Activated CD8-positive, alpha-beta memory T cell treated with anti-CD3 and anti-CD28 coated beads, Interleukin-2, amount 10 ng/mL, durations not matched to agents 7 days and 5 days (primary cell): Measurements from ENCODE around the gene NRXN2. TPM values are rescaled to one million over a fixed set of nuclear protein-coding genes. Genes with fewer than 3 reads are reported as not detected.
A peak's percentile ranks its signal among the peaks of the same experiment; 100 is the strongest.
"Not testable (repeated sequence)": the region's sequence is repeated elsewhere in the genome, so short reads cannot be mapped to it uniquely, and the experiment has no call there.

Source experiments
- ATAC-seq: fragments of 150-1000 bp; cut with Tn5 transposase; one replicate; pipeline ENCODE4 v1.10.0; 2021; ENCODE audit warnings: moderate library complexity
- CTCF ChIA-PET: fragments of 350-600 bp; sonication (Branson Sonifier 250); formaldehyde crosslinking; loops from one replicate; lab custom pipeline; 2021; ENCODE audit warnings: antibody characterized with exemption; lab: Charles Lee
- DNase-seq: peaks from one replicate; pipeline ENCODE4 v3.0.0-alpha.2; 2020
- H3K27ac Mint-ChIP-seq: one replicate; pipeline ENCODE4 v1.8.0; 2021; ENCODE audit warnings: mild to moderate bottlenecking, mixed read lengths
- H3K27me3 Mint-ChIP-seq: one replicate; pipeline ENCODE4 v1.8.0; 2021; ENCODE audit warnings: mixed read lengths
- H3K36me3 Mint-ChIP-seq: one replicate; pipeline ENCODE4 v1.8.0; 2021; ENCODE audit warnings: mild to moderate bottlenecking, mixed read lengths
- H3K4me1 Mint-ChIP-seq: one replicate; pipeline ENCODE4 v1.8.0; 2021; ENCODE audit warnings: mixed read lengths
- H3K4me3 Mint-ChIP-seq: one replicate; pipeline ENCODE4 v1.8.0; 2021; ENCODE audit warnings: mild to moderate bottlenecking, moderate library complexity, mixed read lengths
- H3K9me3 Mint-ChIP-seq: one replicate; pipeline ENCODE4 v1.8.0; 2022; ENCODE audit warnings: low read depth, mixed read lengths
- total RNA-seq, 2 experiments: library from RNA; stranded (reverse); gene quantifications; one replicate each; pipeline ENCODE4 v1.2.3, GENCODE V29; 2021

The NRXN2 gene
- total RNA-seq, 2 experiments from 2014 or later: 0.23 to 0.40 TPM

- DNase-seq (no peak), ATAC-seq (peak; percentile 47)
- Mint-ChIP-seq H3K9me3 (no peaks in the 10 kb centered on the region), H3K27ac (no peak overlapping the region), H3K4me1 (peaks cover 12% of the 10 kb centered on the region), H3K27me3 (peaks cover 76% of the 10 kb centered on the region), H3K36me3 (no peaks in the 10 kb centered on the region), H3K4me3 (no peak overlapping the region)
- CTCF ChIA-PET: no interaction called here
Measured at GRCh38 chr11:64712430-64713015, 10.5 kb downstream of the NRXN2 start.

- Mint-ChIP-seq H3K27me3 (peaks cover 70% of the 10 kb centered on the region), H3K4me3 (no peak overlapping the region)
- no peak for ATAC-seq
Measured at GRCh38 chr11:64711956-64712362, 11.0 kb downstream of the NRXN2 start.

GRCh38 chr11:64711138-64711955, 11.7 kb downstream of the NRXN2 start:
- Mint-ChIP-seq H3K36me3 (no peaks in the 10 kb centered on the region), H3K27ac (no peak overlapping the region), H3K4me3 (no peak overlapping the region), H3K27me3 (peaks cover 68% of the 10 kb centered on the region), H3K9me3 (no peaks in the 10 kb centered on the region), H3K4me1 (peaks cover 12% of the 10 kb centered on the region)
- DNase-seq: no peak
- CTCF ChIA-PET: no interaction called here
- ATAC-seq: no peak

More at GRCh38 chr11:64711956-64712362, 11.0 kb downstream of the NRXN2 start:
- CTCF ChIA-PET: no interaction called here
- DNase-seq: no peak
- no peak overlapping the region for H3K27ac Mint-ChIP-seq
- H3K9me3 Mint-ChIP-seq: no peaks in the 10 kb centered on the region
- no peaks in the 10 kb centered on the region for H3K36me3 Mint-ChIP-seq
- H3K4me1 Mint-ChIP-seq: peaks cover 12% of the 10 kb centered on the region

- ATAC-seq: no peak
- no peak overlapping the region for H3K4me3 Mint-ChIP-seq
- no peaks in the 10 kb centered on the region for H3K36me3 Mint-ChIP-seq
- peaks cover 10% of the 10 kb centered on the region for H3K4me1 Mint-ChIP-seq
- peaks cover 65% of the 10 kb centered on the region for H3K27me3 Mint-ChIP-seq
- CTCF ChIA-PET: interaction anchor here (1.9 kb wide), 1 partner anchor 22 kb away, joined by 7 read pairs; no protein-coding TSS in a partner anchor
- H3K9me3 Mint-ChIP-seq: no peaks in the 10 kb centered on the region
- DNase-seq: no peak
- H3K27ac Mint-ChIP-seq: no peak overlapping the region
Measured at GRCh38 chr11:64710418-64711137, 12.4 kb downstream of the NRXN2 start.

- Mint-ChIP-seq H3K4me1 (no peaks in the 10 kb centered on the region), H3K4me3 (no peak overlapping the region), H3K9me3 (no peaks in the 10 kb centered on the region), H3K27me3 (peaks cover 49% of the 10 kb centered on the region), H3K36me3 (no peaks in the 10 kb centered on the region), H3K27ac (no peak overlapping the region)
- no peak for ATAC-seq
- DNase-seq: no peak
- CTCF ChIA-PET: interaction anchor here (2.4 to 5.4 kb wide), 2 partner anchors 11 to 17 kb away, joined by 8 to 42 read pairs; no protein-coding TSS in a partner anchor
Measured at GRCh38 chr11:64705501-64705900, 17.5 kb downstream of the NRXN2 start.

- ATAC-seq: no peak
- H3K4me1 Mint-ChIP-seq: no peaks in the 10 kb centered on the region
- no peak overlapping the region for H3K27ac Mint-ChIP-seq
- H3K36me3 Mint-ChIP-seq: no peaks in the 10 kb centered on the region
- no peaks in the 10 kb centered on the region for H3K9me3 Mint-ChIP-seq
- no peak overlapping the region for H3K4me3 Mint-ChIP-seq
- H3K27me3 Mint-ChIP-seq: peaks cover 32% of the 10 kb centered on the region
- no peak for DNase-seq
- CTCF ChIA-PET: interaction anchor here (1.2 to 5.4 kb wide), 2 partner anchors 14 to 137 kb away, joined by 3 to 42 read pairs; no protein-coding TSS in a partner anchor
Measured at GRCh38 chr11:64703048-64703447, 19.9 kb downstream of the NRXN2 start.

- H3K4me3 Mint-ChIP-seq, H3K27ac Mint-ChIP-seq, ATAC-seq, CTCF ChIA-PET, H3K36me3 Mint-ChIP-seq, DNase-seq, H3K9me3 Mint-ChIP-seq, H3K4me1 Mint-ChIP-seq: not testable (repeated sequence)
- peaks cover 31% of the 10 kb centered on the region for H3K27me3 Mint-ChIP-seq
Measured at GRCh38 chr11:64701956-64702355, 21.0 kb downstream of the NRXN2 start.

GRCh38 chr11:64698427-64698826, 24.6 kb downstream of the NRXN2 start:
- ATAC-seq (no peak), DNase-seq (no peak)
- H3K9me3 Mint-ChIP-seq: no peaks in the 10 kb centered on the region
- no peak overlapping the region for H3K4me3 Mint-ChIP-seq
- no peak overlapping the region for H3K27ac Mint-ChIP-seq
- CTCF ChIA-PET: interaction anchor here (1.6 kb wide), 1 partner anchor 10 kb away, joined by 11 read pairs; no protein-coding TSS in a partner anchor
- peaks cover 24% of the 10 kb centered on the region for H3K27me3 Mint-ChIP-seq
- H3K36me3 Mint-ChIP-seq: no peaks in the 10 kb centered on the region
- no peaks in the 10 kb centered on the region for H3K4me1 Mint-ChIP-seq

GRCh38 chr11:64697663-64698375, 25.2 kb downstream of the NRXN2 start:
- Mint-ChIP-seq H3K27me3 (peaks cover 26% of the 10 kb centered on the region), H3K9me3 (no peaks in the 10 kb centered on the region), H3K4me3 (no peak overlapping the region), H3K4me1 (peaks cover 1% of the 10 kb centered on the region), H3K36me3 (no peaks in the 10 kb centered on the region), H3K27ac (no peak overlapping the region)
- ATAC-seq (no peak), DNase-seq (no peak)
- CTCF ChIA-PET: interaction anchor here (1.2 to 1.6 kb wide), 2 partner anchors 9 kb away, joined by 4 to 11 read pairs; no protein-coding TSS in a partner anchor

GRCh38 chr11:64696045-64696444, 27.0 kb downstream of the NRXN2 start:
- no peaks in the 10 kb centered on the region for H3K36me3 Mint-ChIP-seq
- CTCF ChIA-PET: no interaction called here
- H3K9me3 Mint-ChIP-seq: no peaks in the 10 kb centered on the region
- H3K27me3 Mint-ChIP-seq: peaks cover 44% of the 10 kb centered on the region
- ATAC-seq (no peak), DNase-seq (no peak)
- no peak overlapping the region for H3K27ac Mint-ChIP-seq
- peaks cover 6% of the 10 kb centered on the region for H3K4me1 Mint-ChIP-seq
- H3K4me3 Mint-ChIP-seq: no peak overlapping the region

- DNase-seq: no peak
Measured at GRCh38 chr11:64695548-64695947, 27.4 kb downstream of the NRXN2 start.

GRCh38 chr11:64694821-64695365, 28.1 kb downstream of the NRXN2 start:
- DNase-seq: no peak
- no peaks in the 10 kb centered on the region for H3K9me3 Mint-ChIP-seq
- H3K27me3 Mint-ChIP-seq: peaks cover 46% of the 10 kb centered on the region
- H3K4me3 Mint-ChIP-seq: no peak overlapping the region
- H3K36me3 Mint-ChIP-seq: no peaks in the 10 kb centered on the region
- ATAC-seq: no peak
- peaks cover 6% of the 10 kb centered on the region for H3K4me1 Mint-ChIP-seq
- CTCF ChIA-PET: interaction anchor here (1.4 to 2.2 kb wide), 2 partner anchors 10 to 48 kb away, joined by 5 to 8 read pairs; no protein-coding TSS in a partner anchor
- H3K27ac Mint-ChIP-seq: no peak overlapping the region

More at GRCh38 chr11:64695548-64695947, 27.4 kb downstream of the NRXN2 start:
- Mint-ChIP-seq H3K27ac (no peak overlapping the region), H3K4me1 (peaks cover 6% of the 10 kb centered on the region), H3K9me3 (no peaks in the 10 kb centered on the region), H3K36me3 (no peaks in the 10 kb centered on the region), H3K27me3 (peaks cover 46% of the 10 kb centered on the region), H3K4me3 (no peak overlapping the region)
- ATAC-seq: no peak
- CTCF ChIA-PET: interaction anchor here (2.2 kb wide), 1 partner anchor 9 kb away, joined by 8 read pairs; no protein-coding TSS in a partner anchor
